Neural progenitor cell (in vitro differentiated cells): ENCODE results near the gene ZNF860. TPM values are rescaled to one million over a fixed set of nuclear protein-coding genes. Genes with fewer than 3 reads are reported as not detected.

Experiments used
- DNase-seq: peaks from one replicate; pipeline ENCODE4 v3.0.0-alpha.2; 2016; ENCODE audit warnings: low spot score
- H2AFZ ChIP-seq: fragments of 200-600 bp; sonication (generic); replicated peaks from 2 replicates; pipeline ENCODE4 v1.6.1; 2016; ENCODE audit warnings: antibody characterized with exemption
- H3F3A ChIP-seq: fragments of 200-600 bp; sonication (generic); 2 replicates; pipeline ENCODE4 v1.6.1; 2016; ENCODE audit warnings: antibody characterized with exemption, low read depth
- H3K27ac ChIP-seq: fragments of 200-600 bp; sonication (generic); 2 replicates; pipeline ENCODE4 v1.5.1; 2016; ENCODE audit warnings: mild to moderate bottlenecking
- H3K27me3 ChIP-seq: fragments of 200-600 bp; sonication (generic); 2 replicates; pipeline ENCODE4 v1.6.1; 2016; ENCODE audit warnings: mild to moderate bottlenecking, moderate library complexity
- H3K36me3 ChIP-seq: fragments of 200-600 bp; sonication (generic); 2 replicates; pipeline ENCODE4 v1.5.1; 2016
- H3K4me1 ChIP-seq: fragments of 200-600 bp; sonication (generic); 2 replicates; pipeline ENCODE4 v1.6.1; 2016; ENCODE audit warnings: mixed run types
- H3K4me2 ChIP-seq: fragments of 200-600 bp; sonication (generic); 2 replicates; pipeline ENCODE4 v1.6.1; 2016
- H3K4me3 ChIP-seq: fragments of 200-600 bp; sonication (generic); 2 replicates; pipeline ENCODE4 v1.5.1; 2016
- H3K79me2 ChIP-seq: fragments of 200-600 bp; sonication (generic); 2 replicates; pipeline ENCODE4 v1.6.1; 2016; ENCODE audit warnings: low read depth
- H3K9ac ChIP-seq: fragments of 200-600 bp; sonication (generic); 2 replicates; pipeline ENCODE4 v1.6.1; 2016
- H3K9me3 ChIP-seq: fragments of 200-600 bp; sonication (generic); 2 replicates; pipeline ENCODE4 v1.5.1; 2016; ENCODE audit warnings: low read depth
- H4K20me1 ChIP-seq: fragments of 200-600 bp; sonication (generic); 2 replicates; pipeline ENCODE4 v1.6.1; 2016; ENCODE audit warnings: low read depth
- H3K27ac Mint-ChIP-seq: 3 replicates; pipeline ENCODE4 v1.8.0; 2021; ENCODE audit warnings: mixed read lengths
- H3K27me3 Mint-ChIP-seq: 2 replicates; pipeline ENCODE4 v1.8.0; 2022; ENCODE audit warnings: low read depth, mild to moderate bottlenecking, inconsistent platforms, moderate library complexity, mixed read lengths; ENCODE audit not compliant: insufficient read depth
- H3K36me3 Mint-ChIP-seq: 3 replicates; pipeline ENCODE4 v1.8.0; 2021; ENCODE audit warnings: mixed read lengths
- H3K4me1 Mint-ChIP-seq: 3 replicates; pipeline ENCODE4 v1.8.0; 2021; ENCODE audit warnings: mixed read lengths
- H3K4me3 Mint-ChIP-seq: 3 replicates; pipeline ENCODE4 v1.8.0; 2021; ENCODE audit warnings: mild to moderate bottlenecking, moderate library complexity, mixed read lengths
- H3K9me3 Mint-ChIP-seq: 3 replicates; pipeline ENCODE4 v1.8.0; 2020; ENCODE audit warnings: mixed read lengths
- CTCF ChIP-seq: fragments of 200-600 bp; sonication (generic); IDR thresholded peaks from 2 replicates; pipeline ENCODE4 v1.5.1; 2017; ENCODE audit warnings: antibody characterized with exemption, mild to moderate bottlenecking
- EZH2 ChIP-seq: fragments of 200-600 bp; sonication (generic); IDR thresholded peaks from 2 replicates; pipeline ENCODE4 v1.6.1; 2017; ENCODE audit warnings: antibody characterized with exemption, mild to moderate bottlenecking, moderate library complexity
- EZH2phosphoT487 ChIP-seq: fragments of 200-600 bp; sonication (generic); IDR thresholded peaks from 2 replicates; pipeline ENCODE4 v1.6.1; 2017; ENCODE audit warnings: antibody characterized with exemption
- total RNA-seq: library from RNA; depleted of rRNA; stranded (reverse); fragments of >200 nt; gene quantifications from 2 replicates; pipeline ENCODE4 v1.2.3, GENCODE V29; 2015; ENCODE audit warnings: low replicate concordance

The ZNF860 gene
- total RNA-seq, 1 donor from 2014 or later = 0.43 TPM

- Histone ChIP-seq H3K4me2 (peak overlapping the region; percentile 40), H3K4me3 (no peak overlapping the region), H2AFZ (no peak overlapping the region), H4K20me1 (no peaks in the 10 kb centered on the region), H3K27me3 (no peaks in the 10 kb centered on the region), H3K9ac (no peak overlapping the region), H3K4me1 (peaks cover 23% of the 10 kb centered on the region), H3F3A (peaks cover 14% of the 10 kb centered on the region), H3K79me2 (peaks cover 5% of the 10 kb centered on the region), H3K36me3 (no peaks in the 10 kb centered on the region), H3K27ac (peak overlapping the region; percentile 69), H3K9me3 (no peaks in the 10 kb centered on the region)
- H3K36me3 Mint-ChIP-seq = no peaks in the 10 kb centered on the region
- DNase-seq = peak; percentile 73
- no peak overlapping the region for H3K27ac Mint-ChIP-seq
- no peak overlapping the region for H3K4me3 Mint-ChIP-seq
- H3K27me3 Mint-ChIP-seq = peaks cover 6% of the 10 kb centered on the region
- H3K9me3 Mint-ChIP-seq = no peaks in the 10 kb centered on the region
- TF ChIP-seq CTCF = no peak
- no peak for TF ChIP-seq EZH2
- TF ChIP-seq EZH2phosphoT487 = no peak
- H3K4me1 Mint-ChIP-seq = peaks cover 14% of the 10 kb centered on the region
Observed at GRCh38 chr3:31968927-31969418, 12.6 kb upstream of the ZNF860 start.

DNA sequence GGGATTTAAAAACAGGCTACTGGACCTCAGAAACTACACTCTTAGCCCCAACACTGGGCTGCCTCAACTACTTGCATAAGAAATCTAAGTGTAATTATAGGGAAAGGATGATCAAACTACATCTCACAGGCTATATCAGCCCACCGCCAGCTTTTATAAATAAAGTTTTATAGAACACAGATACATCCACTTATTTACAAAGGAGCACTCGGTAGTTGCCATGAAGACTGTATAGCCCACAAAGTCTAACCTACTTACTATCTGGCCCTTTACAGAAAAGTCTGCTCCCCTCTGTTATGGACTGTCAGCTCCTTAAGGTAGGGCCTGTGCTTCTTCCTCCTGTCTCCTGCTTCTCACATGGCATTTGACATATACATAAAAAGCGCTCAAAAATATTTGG lies 9.9 kb upstream of the ZNF860 start:
- Histone ChIP-seq H3K4me1 (peaks cover 23% of the 10 kb centered on the region), H3K27me3 (no peaks in the 10 kb centered on the region), H3K4me2 (no peak overlapping the region), H4K20me1 (no peaks in the 10 kb centered on the region), H3K9ac (no peak overlapping the region), H3K27ac (no peak overlapping the region), H2AFZ (no peak overlapping the region), H3K9me3 (no peaks in the 10 kb centered on the region), H3K79me2 (no peaks in the 10 kb centered on the region), H3K36me3 (no peaks in the 10 kb centered on the region), H3F3A (peaks cover 14% of the 10 kb centered on the region), H3K4me3 (no peak overlapping the region)
- no peak overlapping the region for H3K4me3 Mint-ChIP-seq
- no peaks in the 10 kb centered on the region for H3K36me3 Mint-ChIP-seq
- DNase-seq = no peak
- TF ChIP-seq EZH2phosphoT487 = no peak
- TF ChIP-seq CTCF = no peak
- no peak for TF ChIP-seq EZH2
- peaks cover 9% of the 10 kb centered on the region for H3K27me3 Mint-ChIP-seq
- H3K27ac Mint-ChIP-seq = no peak overlapping the region
- no peaks in the 10 kb centered on the region for H3K9me3 Mint-ChIP-seq
- H3K4me1 Mint-ChIP-seq = peaks cover 14% of the 10 kb centered on the region

DNA sequence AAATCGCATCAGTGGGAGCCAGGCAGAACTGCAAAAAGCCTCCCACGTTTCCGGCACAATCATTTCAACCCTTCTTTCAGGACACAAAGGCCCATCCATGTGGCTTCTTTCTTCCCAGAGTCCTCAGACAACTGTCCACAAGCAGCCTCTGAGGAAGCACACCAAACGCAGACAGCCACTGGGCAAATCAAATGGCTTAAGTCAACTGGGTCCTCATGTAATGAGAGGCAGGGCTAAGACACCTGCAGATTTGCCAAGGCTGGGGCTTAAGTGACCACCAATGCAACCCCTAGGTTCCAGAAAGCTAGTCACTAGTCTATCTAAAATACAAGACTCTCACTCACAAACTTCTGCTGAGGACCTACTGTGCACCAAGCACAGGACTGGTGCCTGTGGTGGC lies 8.5 kb upstream of the ZNF860 start:
- Histone ChIP-seq H3K9ac (no peak overlapping the region), H2AFZ (peak overlapping the region; percentile 12), H3K36me3 (no peaks in the 10 kb centered on the region), H3K9me3 (no peaks in the 10 kb centered on the region), H3K27ac (no peak overlapping the region), H3K27me3 (no peaks in the 10 kb centered on the region), H3K4me3 (no peak overlapping the region), H3K4me2 (no peak overlapping the region), H3K79me2 (no peaks in the 10 kb centered on the region), H4K20me1 (no peaks in the 10 kb centered on the region), H3K4me1 (peaks cover 18% of the 10 kb centered on the region), H3F3A (peaks cover 14% of the 10 kb centered on the region)
- Mint-ChIP-seq H3K27me3 (peaks cover 12% of the 10 kb centered on the region), H3K4me1 (peaks cover 13% of the 10 kb centered on the region), H3K36me3 (no peaks in the 10 kb centered on the region), H3K4me3 (no peak overlapping the region), H3K9me3 (no peaks in the 10 kb centered on the region), H3K27ac (no peak overlapping the region)
- TF ChIP-seq EZH2phosphoT487 (no peak), CTCF (no peak), EZH2 (no peak)
- DNase-seq = no peak
